ENCODE measurements around the gene RGP1. TPM values are rescaled to one million over a fixed set of nuclear protein-coding genes. Genes with fewer than 3 reads are reported as not detected.
A peak's percentile ranks its signal among the peaks of the same experiment; 100 is the strongest.

The RGP1 gene
- polyA plus RNA-seq, 5 donors, result 23.9 to 29.3 (median 25.3) TPM

DNA sequence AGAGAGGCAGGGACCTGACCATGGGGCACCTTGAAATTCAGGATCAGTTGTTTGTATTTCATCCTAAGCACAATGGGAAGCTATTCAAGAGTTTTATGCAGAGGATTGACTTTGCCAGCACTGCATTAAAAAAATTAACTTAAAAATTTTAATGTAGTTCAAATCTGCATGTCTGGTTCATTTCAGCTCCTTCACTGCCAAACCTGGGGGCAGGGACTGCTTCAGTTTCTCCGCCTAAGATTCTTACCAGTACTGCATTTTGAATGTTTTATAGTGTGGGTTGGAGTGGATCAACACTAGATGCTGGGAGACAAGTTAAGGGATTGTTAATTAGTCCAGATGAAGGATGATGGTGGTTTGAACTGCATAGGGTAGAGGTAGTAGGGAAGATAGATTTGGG, 20.7 kb downstream of the RGP1 start:
- DNase-seq, result no peak

DNA sequence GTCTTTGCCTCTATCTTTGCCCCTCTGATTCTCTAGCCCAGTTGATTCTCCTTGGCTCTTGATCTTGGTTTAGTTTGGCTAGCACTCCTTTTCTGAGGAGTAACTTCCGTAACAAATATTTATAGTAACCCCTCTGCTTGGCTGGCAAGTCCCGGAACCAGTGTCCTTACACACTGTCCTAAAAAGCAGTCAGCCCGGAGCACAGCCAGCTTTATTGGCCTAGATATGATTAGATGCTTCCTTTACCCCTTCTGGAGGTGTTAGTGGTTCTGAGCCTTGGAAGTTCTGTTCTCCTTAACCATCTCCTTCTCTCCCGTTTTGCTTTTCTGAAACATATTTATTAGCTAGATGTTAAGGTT, 22.0 kb downstream of the RGP1 start:
- peak in 1 of 2 donors; percentile 23 for DNase-seq

DNA sequence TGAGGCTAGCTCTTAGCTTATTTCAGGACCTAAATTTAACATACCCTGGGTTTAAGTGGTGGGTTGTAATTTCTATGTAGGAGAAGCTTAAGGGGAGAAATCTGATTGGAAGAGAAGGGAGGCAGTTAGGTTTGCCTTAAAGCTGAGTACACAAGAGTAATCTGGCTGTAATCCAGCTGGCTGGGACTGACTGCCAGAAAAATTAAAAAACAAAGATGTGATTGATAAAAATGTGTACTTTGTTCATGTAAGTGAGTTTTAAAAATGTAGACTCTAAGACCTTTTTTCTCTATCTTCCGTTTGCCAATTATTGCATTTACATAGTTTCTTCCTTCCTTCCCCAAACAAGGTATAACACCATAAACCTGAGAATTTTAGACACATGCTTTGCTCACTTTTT, 22.4 kb downstream of the RGP1 start:
- peak; percentile 78 to 83 for DNase-seq

DNA sequence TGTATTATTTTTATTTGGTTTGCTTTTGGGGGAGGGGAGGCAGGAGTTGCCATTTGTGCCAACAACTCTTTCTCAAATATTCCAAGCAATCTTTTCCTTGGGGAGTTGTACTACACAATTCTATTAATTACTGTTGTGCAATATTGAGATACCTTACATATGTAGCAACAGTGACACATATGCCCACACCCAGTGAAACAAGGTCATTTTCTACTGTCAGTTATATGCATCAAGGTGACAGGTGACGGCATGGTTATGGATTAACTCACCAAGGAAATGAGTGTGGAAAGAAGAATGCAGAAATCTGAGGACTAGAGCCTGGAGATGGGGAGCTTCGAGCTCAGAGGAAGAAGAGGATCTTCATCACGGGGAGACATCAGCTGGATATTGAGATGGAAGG, 22.9 kb downstream of the RGP1 start:
- no peak for DNase-seq

DNA sequence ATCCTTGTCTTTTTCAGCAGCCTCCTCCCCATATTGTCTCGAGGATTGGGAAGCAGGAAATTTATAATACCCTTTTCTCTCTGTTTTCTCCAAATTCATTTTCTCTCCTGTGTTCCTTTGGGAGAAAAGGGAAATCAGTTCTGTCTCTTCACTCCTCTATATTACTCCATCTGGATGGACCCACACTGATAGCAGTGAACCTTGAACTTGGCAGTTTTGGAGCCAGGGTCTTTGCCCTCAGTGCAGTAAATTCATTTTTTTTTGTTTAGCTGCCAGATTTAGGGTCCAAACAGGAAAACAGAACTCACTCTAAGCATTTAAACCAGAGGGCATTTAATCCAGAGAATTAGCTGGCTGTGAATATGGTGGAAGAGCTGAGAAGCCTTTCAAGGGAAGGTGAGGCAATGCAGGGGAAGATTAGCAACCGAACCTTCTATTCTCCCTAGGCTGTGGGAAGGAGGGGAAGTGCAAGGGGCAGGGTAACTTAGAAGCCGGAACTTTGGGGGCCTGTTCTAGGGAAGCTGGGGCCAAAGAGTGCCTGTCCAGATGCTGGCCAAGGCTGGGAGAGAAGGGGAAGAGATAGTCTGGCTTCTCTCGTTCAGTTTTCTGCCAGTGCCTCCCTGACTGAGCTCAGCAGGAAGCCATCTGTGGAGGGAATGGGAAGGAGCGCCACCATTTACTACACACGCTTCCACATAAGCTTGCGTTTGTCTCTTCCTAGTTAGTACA, 26.0 kb downstream of the RGP1 start:
- DNase-seq, result no peak

DNA sequence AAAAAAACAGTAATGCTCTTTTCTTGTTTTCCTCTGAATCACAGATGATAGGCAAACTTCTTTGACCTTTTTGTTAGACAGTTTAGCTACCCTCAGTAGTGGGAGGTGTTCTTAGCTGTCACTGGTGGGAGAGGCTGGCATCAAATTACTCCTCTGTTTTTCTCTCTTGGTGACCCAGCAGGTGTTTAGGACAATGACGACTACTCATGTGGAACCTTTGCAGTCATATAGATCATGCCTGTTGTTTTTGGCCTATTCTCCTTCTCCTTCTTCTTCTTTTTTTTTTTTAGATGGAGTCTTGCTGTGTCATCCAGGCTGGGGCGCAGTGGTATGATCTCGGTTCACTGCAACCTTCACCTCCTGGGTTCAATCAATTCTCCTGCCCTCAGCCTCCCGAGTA, 26.9 kb downstream of the RGP1 start:
- no peak for DNase-seq

DNA sequence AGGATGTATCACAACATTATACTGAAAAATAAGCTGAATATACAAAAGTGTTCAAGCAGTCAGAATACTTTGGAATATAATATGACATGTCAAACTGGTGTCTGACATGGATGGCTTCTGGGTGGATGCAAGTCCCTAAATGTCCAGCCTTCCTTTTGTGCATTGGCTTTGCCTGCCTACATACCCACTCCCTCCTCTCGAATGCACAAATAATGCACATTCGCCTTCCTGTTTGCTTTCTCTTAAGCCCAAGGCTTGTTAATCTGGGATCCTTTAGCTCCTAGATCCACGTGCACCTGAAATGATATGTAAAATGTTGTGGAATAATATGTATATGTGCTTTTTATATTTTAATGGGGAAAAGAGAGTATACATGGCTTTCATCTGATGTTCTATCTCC, 29.4 kb downstream of the RGP1 start:
- DNase-seq, result no peak

DNA sequence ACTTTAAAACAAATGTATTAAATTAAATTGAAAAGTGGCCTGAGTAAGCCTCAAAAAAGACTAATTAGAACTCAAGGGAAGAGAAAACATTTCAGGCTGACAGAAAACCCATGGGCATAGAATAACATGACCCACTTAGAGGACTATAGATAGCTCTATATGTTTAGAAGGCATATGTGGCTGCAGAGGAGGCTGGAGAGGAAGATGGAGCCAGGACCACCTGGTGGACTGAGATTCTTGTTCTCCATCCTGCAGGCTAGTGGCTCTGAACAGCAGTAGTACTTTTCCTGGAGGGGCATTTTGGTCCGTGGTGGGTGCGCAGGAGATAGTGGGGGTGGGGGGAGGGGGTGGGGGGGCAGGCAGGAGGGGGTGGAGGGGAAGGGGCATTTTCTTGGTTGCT, 32.0 kb downstream of the RGP1 start:
- no peak for DNase-seq

DNA sequence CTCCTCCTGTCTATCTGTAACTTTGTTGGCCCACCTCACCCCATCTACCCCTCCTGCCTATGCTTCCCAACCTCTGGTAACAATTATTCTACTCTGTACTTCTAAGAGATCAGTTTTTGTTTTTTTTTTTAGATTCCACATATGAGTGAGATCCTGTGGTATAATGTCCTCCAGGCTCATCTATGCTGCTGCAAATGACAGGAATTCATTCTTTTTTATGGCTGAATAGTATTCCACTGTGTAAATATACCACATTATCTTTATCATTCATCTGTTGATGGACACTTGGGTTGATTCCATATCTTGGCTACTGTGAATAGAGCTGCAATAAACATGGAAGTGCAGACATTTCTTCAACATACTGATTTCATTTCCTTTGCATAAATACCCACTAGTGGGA, 34.3 kb downstream of the RGP1 start:
- no peak for DNase-seq

DNA sequence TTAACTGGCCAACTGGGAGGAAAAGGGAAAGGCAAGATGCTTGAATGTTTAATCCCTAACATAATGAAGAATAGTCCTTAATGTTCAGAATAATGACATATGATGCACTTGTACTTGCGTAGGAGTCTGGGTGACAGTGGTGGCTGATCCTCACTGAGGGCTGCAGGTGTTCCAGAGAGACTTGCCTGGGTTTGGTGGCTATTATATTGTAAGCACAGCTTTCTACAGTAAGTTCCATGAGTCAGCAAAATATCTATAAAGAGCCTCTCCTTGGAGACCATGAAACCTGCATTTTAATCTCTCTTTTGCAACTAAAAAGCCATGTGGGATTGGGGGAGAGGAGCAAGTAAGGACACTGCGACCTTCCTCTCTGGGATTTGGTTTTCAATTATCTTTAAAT, 40.5 kb downstream of the RGP1 start:
- DNase-seq, result no peak

DNA sequence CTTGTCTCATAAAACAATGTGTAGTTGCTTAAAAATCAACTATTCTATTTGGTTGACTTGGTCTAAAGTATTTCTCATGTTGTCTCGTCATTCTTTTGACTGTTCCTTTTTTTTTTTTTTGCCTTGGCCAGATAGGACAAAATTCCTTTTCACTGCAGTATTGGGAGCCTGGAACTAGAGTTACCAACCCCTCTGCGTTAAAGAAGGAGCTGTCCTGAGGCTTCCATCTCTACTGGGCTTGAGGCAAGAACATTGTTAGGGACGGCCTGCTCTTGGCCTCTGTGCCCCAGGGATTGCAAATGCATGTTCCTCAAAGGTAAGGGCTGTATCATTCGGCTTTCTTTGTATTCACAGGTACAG, 40.9 kb downstream of the RGP1 start:
- DNase-seq, result no peak

DNA sequence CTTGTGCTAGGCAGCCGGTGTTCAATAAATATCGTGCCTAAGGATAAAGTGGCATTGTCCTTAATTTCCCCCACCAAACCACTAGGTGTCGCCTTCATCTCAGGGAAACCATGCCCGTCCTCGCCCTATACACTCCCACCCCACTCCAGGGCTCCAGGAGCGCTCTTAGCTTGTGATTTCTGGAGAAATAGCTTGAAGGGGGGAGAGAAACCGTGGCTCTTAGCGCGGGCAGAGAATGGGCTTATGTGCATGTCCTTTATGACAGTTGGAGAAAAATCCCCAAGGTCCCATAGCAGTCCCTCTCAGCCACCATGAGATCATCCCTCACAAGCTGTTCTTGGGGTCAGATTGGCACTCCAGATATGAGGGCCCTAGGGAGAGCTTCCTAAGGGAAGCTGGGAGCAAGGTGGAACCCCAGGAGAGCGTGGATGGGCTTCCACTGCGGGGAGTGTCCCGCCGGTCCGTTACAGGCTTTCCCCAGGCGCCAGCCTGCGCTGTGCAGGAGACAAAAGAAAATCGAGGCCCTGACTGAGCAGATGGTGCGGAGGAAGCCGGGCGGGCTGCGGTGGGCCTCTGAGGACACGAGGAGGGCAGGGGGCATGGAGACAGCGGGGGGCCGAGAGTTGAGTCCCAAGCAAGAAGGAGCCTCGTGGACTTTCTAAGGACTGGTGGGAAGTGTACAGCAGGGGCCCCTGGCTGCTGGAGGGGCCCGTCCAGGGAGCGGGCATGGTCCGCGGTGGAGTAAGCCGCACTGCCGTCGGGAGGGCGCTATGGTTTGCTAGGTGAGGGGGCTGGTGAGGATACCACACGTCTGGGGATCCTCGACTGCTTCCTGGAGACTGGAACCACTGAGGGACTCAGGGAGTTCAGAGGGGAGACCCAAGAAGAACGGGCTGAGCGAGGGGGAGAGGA, 41.6 kb downstream of the RGP1 start:
- peak; percentile 77 to 81 for DNase-seq

DNA sequence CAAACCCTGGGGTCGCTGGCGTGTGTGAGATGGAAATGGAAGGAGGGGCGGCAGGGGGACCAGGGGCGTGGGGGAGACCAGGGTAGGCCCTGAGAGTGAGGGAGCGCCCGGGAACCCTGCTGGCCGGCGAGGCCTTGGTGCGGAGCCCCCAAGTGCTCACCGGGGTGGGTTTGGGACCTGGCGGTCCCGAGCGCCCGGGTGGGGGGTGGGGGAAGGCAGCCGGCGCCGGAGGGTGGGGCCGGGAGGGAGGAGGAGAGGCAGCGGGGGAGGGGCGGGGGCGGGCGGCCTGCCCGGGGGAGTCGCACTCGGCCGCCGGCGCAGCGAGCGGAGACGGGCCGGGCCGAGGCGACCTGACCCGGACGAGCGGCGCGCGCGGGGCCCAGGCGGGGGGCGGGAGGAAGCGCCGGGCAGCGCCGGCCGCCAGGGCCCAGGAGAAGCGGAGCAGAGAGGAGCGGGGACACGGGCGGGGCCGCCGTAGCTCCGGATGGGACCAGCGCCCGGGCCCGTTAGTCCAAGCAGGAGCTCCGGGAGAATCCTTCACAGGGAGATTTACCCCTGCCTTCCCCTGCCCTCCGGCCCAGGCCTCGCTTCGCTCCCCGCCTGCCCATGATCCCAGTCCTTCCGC, 42.3 kb downstream of the RGP1 start, which contains the start of gene NPR2:
Gene NPR2 (plus strand): TSS at position 295 of the 625 bp plus-strand sequence. CDS start 818 bp downstream, outside the sequence.
- DNase-seq, result peak; percentile 32 to 42

DNA sequence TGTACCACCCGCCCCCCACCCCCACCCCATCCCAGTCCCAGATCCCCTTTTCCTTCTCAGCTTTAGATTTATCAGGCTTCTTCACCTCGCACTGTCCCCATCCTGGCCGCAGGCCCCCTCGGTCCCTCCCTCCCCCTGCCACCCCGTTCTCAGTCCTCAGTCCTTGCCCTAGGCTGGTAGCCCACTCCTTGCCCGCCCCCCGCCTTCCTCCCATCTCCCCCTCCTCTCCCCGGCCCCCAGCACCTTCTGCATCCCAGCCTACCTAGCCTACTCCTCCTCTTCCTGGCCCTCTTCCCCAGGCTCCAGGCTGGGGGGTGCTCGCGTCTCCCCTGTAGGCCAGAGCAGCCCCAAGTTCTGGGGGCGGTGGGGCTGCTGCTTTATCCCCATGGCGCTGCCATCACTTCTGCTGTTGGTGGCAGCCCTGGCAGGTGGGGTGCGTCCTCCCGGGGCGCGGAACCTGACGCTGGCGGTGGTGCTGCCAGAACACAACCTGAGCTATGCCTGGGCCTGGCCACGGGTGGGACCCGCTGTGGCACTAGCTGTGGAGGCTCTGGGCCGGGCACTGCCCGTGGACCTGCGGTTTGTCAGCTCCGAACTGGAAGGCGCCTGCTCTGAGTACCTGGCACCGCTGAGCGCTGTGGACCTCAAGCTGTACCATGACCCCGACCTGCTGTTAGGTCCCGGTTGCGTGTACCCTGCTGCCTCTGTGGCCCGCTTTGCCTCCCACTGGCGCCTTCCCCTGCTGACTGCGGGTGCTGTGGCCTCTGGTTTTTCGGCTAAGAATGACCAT, 43.1 kb downstream of the RGP1 start:
- no peak for DNase-seq

DNA sequence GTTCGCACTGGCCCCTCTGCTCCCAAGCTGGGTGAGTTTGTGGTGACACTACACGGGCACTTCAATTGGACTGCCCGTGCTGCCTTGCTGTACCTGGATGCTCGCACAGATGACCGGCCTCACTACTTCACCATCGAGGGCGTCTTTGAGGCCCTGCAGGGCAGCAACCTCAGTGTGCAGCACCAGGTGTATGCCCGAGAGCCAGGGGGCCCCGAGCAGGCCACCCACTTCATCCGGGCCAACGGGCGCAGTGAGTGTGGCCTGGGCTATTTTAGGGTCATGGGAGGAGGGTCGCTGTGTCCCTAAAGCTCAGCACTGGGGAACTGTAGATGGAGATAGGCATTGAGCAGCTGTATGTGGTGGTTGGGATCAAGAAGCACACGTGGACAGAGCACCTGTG, 43.7 kb downstream of the RGP1 start:
- no peak for DNase-seq

DNA sequence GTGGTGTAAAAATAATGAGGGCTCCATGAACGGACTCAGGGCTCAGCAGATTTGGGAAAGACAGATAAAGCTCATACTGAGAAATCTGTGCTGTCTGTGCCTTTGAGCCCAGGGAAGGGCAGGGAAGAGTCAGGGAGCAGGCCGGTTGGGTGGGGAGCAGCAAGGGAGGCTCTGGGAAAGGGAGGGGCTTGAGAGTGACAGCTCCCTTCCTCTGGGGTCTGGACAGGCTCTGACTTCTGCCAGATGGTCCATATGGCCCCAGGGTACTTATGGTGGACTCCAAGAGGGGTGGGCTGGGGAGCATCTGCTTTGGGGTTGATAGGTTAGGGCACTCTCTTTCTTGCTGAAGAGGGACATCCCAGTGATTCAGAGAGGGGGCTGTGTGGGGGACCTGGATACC, 44.4 kb downstream of the RGP1 start:
- no peak for DNase-seq

DNA sequence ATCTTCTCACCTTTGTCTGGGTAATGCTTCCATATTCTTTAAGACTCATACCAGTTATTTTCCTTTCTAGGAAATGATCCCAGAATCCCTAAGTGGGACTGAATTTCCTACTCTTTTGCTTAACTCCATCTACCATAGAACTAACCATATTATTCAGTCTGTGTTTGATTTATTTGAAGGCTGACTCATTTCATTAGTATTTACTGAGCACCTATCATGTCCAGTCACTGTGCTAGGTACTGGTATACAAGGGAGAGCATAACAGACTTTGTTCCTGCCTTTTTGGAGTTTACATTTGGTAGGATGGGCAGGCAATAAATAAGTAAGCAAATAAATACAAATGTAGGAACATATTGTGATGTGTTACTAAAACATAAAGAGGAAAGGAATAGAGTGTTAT, 46.6 kb downstream of the RGP1 start:
- no peak for DNase-seq

DNA sequence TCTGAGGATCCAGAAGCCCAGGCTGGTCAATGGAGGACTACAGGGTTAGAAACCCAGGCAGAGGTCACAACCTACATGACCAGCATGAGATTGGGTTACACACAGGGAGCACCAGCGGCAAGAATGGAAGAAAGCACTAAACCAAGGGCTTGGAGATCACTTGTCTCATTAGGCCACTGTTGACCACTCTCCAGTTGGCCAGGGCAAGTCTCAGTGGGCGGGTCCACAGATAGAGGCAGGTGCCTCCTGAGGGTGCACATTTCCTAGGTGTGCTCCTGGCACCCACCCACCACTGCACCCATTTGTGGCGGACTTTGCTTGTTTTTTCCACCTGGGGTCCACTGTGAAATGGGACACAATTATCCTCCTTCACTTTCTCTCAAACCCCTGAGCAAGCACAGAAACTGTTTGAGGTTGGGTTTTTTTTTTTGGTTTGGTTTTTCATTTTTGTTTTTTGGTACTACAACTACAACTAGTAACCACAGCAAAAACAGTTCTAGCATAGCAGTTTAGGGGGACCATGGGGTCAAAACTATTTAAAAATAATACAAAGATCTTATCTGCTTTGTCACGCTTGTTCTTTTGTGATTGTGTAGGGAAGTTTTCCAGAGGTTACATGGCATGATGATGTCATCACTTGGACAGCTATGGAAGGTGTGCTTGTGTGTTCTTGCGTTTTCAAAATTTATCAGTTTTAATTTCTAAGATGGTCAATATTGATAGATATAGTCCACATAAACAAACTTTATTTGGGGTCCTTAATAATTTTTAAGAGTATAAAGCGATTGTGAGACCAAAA, 48.4 kb downstream of the RGP1 start:
- DNase-seq, result no peak

DNA sequence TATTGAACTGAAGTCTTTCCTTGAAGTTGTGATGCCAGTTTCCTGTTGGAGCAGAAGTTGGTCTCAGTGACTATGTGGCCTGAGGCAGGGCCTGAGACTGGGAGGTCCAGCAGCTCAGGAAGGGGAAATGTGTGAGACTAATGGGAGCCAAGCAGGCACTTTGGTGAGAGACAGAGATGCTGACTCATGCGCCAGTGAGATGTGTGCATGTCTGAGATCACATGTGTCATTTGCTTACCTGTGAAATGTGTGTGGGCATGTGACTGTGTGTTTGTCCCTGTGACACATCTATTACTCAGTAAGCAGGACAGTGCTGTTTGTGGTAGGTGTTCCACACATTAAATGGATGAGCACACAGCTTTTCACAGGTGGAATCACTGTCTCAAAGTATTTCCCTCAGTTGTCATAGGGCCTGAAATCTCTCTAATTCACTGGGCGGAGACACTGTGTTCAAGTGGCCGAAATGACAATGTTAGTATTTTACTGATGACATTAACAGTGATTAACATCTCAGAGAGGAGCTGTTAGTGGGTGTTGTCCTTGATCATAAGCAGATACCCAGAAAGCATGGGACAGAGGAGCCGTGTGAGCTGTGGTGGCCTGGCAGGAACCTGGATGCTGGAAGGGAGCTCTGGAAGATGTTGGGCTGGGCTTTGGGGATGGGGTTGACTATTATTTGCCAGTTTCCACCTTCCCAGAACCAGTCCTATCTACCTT, 49.7 kb downstream of the RGP1 start:
- no peak for DNase-seq

DNA sequence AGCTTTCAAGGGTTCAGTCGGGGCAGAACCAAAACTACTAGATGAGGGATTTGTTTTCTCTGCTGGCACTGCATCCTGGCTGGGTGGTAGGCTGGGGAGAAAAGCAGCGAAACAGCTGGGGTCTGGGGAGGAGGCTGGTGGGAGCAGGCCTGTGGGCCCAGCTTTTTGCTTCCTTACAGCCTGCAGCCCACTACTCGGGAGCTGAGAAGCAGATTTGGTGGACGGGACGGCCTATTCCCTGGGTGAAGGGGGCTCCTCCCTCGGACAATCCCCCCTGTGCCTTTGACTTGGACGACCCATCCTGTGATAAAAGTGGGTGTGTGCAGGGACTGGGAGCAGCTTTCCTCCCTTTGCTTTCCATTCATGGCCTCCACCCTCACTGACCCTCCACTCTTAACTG, 51.4 kb downstream of the RGP1 start:
- DNase-seq, result no peak
